HG03565 (cell line): ENCODE results near the gene PIGN.
"Not testable (repeated sequence)": the region's sequence is repeated elsewhere in the genome, so short reads cannot be mapped to it uniquely, and the experiment has no call there.

Experiments used
- ATAC-seq: cut with Tn5 transposase; IDR thresholded peaks from one replicate; pipeline ENCODE4 v1.9.1; 2021; ENCODE audit warnings: mild to moderate bottlenecking, moderate library complexity; ENCODE audit not compliant: unreplicated experiment

Gene PIGN

GRCh38 chr18:62066102-62066818 lies 120.6 kb downstream of the PIGN start:
- ATAC-seq: no peak

GRCh38 chr18:62064361-62064760 lies 122.5 kb downstream of the PIGN start:
- ATAC-seq: no peak

GRCh38 chr18:62061821-62062478 lies 124.9 kb downstream of the PIGN start:
- no peak for ATAC-seq

GRCh38 chr18:62060820-62061219 lies 126.0 kb downstream of the PIGN start:
- no peak for ATAC-seq

- no peak for ATAC-seq
Measured at GRCh38 chr18:62054929-62055498, 131.8 kb downstream of the PIGN start.

GRCh38 chr18:62048279-62048678 lies 138.6 kb downstream of the PIGN start:
- no peak for ATAC-seq

GRCh38 chr18:62045316-62045715 lies 141.5 kb downstream of the PIGN start:
- no peak for ATAC-seq

GRCh38 chr18:62044490-62045000 lies 142.3 kb downstream of the PIGN start:
- ATAC-seq: no peak

- no peak for ATAC-seq
Measured at GRCh38 chr18:62037989-62038778, 148.7 kb downstream of the PIGN start.

- no peak for ATAC-seq
Measured at GRCh38 chr18:62037012-62037742, 149.7 kb downstream of the PIGN start.

GRCh38 chr18:62034286-62034685 lies 152.6 kb downstream of the PIGN start:
- not testable (repeated sequence) for ATAC-seq

- no peak for ATAC-seq
Measured at GRCh38 chr18:62033756-62034155, 153.1 kb downstream of the PIGN start.

GRCh38 chr18:62033207-62033606 lies 153.6 kb downstream of the PIGN start:
- no peak for ATAC-seq

GRCh38 chr18:62030091-62030985 lies 156.5 kb downstream of the PIGN start:
- ATAC-seq: no peak

GRCh38 chr18:62028715-62029114 lies 158.1 kb downstream of the PIGN start:
- ATAC-seq: no peak

- no peak for ATAC-seq
Measured at GRCh38 chr18:62027914-62028520, 158.8 kb downstream of the PIGN start.

GRCh38 chr18:62026586-62026985 lies 160.3 kb downstream of the PIGN start:
- no peak for ATAC-seq

GRCh38 chr18:62024983-62025382 lies 161.9 kb downstream of the PIGN start:
- ATAC-seq: no peak

GRCh38 chr18:62023536-62023935 lies 163.3 kb downstream of the PIGN start:
- ATAC-seq: no peak
